Head of caudate nucleus (tissue), 42 donors: ENCODE data around the gene MC4R.
A peak's percentile ranks its signal among the peaks of the same experiment; 100 is the strongest.
"Not testable (repeated sequence)": the region's sequence is repeated elsewhere in the genome, so short reads cannot be mapped to it uniquely, and the experiment has no call there.

Experiments
- DNase-seq, 42 donors: peaks; one replicate each; pipeline versions ENCODE4 v3.0.0 to v3.0.0-alpha.2; 2020 to 2021; ENCODE audit warnings: mixed read lengths in 7 of 42
- intact Hi-C: fragments of 100-400 bp; cut with DNase I; formaldehyde crosslinking; loops from one replicate; pipeline ENCODE4 v1.15.0; 2022

The MC4R gene

GRCh38 chr18:60372596-60372995 lies at the start of gene MC4R:
MC4R (minus strand) TSS chr18:60372775; CDS start chr18:60372349, 426 bp downstream.
- DNase-seq, result peak; percentile 17 to 86 (median 64)
- intact Hi-C loops, result no loop called here

GRCh38 chr18:60422306-60422705 lies 49.7 kb upstream of the MC4R start:
- intact Hi-C loops, DNase-seq: not testable (repeated sequence)

GRCh38 chr18:60421356-60422118 lies 49.0 kb upstream of the MC4R start:
- no peak for DNase-seq
- intact Hi-C loops, result no loop called here

- intact Hi-C loops, result no loop called here
- no peak for DNase-seq
Observed at GRCh38 chr18:60417946-60418345, 45.4 kb upstream of the MC4R start.

- DNase-seq, result no peak
- intact Hi-C loops, result no loop called here
Observed at GRCh38 chr18:60413944-60414547, 41.5 kb upstream of the MC4R start.

- intact Hi-C loops, result no loop called here
- no peak for DNase-seq
Observed at GRCh38 chr18:60411715-60412114, 39.1 kb upstream of the MC4R start.

GRCh38 chr18:60406721-60407120 lies 34.1 kb upstream of the MC4R start:
- intact Hi-C loops, result no loop called here
- no peak for DNase-seq

- no peak for DNase-seq
- intact Hi-C loops, result no loop called here
Observed at GRCh38 chr18:60404486-60405085, 32.0 kb upstream of the MC4R start.

GRCh38 chr18:60401346-60401745 lies 28.8 kb upstream of the MC4R start:
- intact Hi-C loops, result no loop called here
- DNase-seq, result no peak

- intact Hi-C loops, result no loop called here
- no peak for DNase-seq
Observed at GRCh38 chr18:60391571-60392226, 19.1 kb upstream of the MC4R start.

GRCh38 chr18:60389314-60389713 lies 16.7 kb upstream of the MC4R start:
- no peak for DNase-seq
- intact Hi-C loops, result no loop called here

GRCh38 chr18:60385693-60386092 lies 13.1 kb upstream of the MC4R start:
- intact Hi-C loops, result no loop called here
- DNase-seq, result no peak

- intact Hi-C loops, result no loop called here
- no peak for DNase-seq
Observed at GRCh38 chr18:60383893-60384292, 11.3 kb upstream of the MC4R start.

- intact Hi-C loops, result no loop called here
- no peak for DNase-seq
Observed at GRCh38 chr18:60377778-60378469, 5.3 kb upstream of the MC4R start.

GRCh38 chr18:60372132-60372531 lies 443 bp downstream of the MC4R start:
- DNase-seq, result no peak
- intact Hi-C loops, result no loop called here

- DNase-seq, result no peak
- intact Hi-C loops, result no loop called here
Observed at GRCh38 chr18:60358516-60358915, 14.1 kb downstream of the MC4R start.

GRCh38 chr18:60350941-60351340 lies 21.6 kb downstream of the MC4R start:
- DNase-seq, result no peak
- intact Hi-C loops, result no loop called here

- intact Hi-C loops, result no loop called here
- no peak for DNase-seq
Observed at GRCh38 chr18:60350150-60350549, 22.4 kb downstream of the MC4R start.

- intact Hi-C loops, result no loop called here
- DNase-seq, result no peak
Observed at GRCh38 chr18:60347526-60348045, 25.0 kb downstream of the MC4R start.
